ENCODE data around the gene CAPN10.

CAPN10 gene

DNA sequence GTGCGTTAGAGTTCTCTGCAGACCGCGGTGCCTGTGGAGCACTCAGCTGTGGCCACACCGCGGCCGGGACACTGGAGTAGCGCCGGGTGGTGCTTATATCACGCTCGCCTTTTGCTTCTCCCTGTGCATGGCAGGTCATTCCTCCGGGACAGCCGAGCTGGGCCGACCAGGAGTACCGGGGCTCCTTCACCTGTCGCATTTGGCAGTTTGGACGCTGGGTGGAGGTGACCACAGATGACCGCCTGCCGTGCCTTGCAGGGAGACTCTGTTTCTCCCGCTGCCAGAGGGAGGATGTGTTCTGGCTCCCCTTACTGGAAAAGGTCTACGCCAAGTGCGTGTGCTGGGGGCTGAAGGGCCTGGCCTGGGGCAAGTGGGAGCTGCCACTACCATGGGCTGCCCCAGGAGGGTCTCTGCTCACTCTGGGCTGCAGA is 4.2 kb downstream of the CAPN10 start:
- DNase-seq: peak; percentile 0

GRCh38 chr2:240591226-240591625 is 4.7 kb downstream of the CAPN10 start:
- no peak for DNase-seq

GRCh38 chr2:240591784-240592183 is 5.2 kb downstream of the CAPN10 start:
- peak; percentile 1 for DNase-seq

- DNase-seq: peak; percentile 1
These were observed 6.6 kb downstream of the CAPN10 start for GRCh38 chr2:240593026-240593702.

GRCh38 chr2:240593703-240594451 is 7.3 kb downstream of the CAPN10 start:
- peak; percentile 0 for DNase-seq

DNA sequence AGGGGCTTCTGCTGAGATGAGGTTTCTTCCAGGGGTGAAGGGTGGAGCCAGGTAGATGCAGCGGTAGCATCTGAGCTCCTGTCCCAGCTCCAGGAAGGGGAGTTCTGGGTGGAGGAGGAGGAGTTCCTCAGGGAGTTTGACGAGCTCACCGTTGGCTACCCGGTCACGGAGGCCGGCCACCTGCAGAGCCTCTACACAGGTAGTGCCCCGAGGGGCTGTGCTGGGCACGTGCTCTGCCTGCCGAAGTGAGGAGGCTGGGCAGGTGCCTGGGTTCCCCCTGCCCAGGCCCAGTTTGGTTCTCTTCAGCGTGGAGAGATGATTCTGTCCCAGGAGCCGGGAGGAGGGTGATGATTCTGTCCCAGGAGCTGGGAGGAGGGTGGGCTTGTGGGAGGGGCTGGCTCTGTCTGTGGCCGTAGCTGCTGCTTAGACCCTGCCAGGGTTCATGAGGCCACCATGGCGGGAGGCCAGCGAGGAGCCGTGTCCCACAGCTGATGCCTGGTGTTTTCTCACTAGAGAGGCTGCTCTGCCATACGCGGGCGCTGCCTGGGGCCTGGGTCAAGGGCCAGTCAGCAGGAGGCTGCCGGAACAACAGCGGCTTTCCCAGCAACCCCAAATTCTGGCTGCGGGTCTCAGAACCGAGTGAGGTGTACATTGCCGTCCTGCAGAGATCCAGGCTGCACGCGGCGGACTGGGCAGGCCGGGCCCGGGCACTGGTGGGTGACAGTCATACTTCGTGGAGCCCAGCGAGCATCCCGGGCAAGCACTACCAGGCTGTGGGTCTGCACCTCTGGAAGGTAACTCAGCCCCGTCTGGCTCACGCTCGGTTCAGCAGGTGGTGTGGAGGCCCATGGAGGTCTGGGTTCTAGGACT is 8.2 kb downstream of the CAPN10 start:
- DNase-seq: peak; percentile 0

DNA sequence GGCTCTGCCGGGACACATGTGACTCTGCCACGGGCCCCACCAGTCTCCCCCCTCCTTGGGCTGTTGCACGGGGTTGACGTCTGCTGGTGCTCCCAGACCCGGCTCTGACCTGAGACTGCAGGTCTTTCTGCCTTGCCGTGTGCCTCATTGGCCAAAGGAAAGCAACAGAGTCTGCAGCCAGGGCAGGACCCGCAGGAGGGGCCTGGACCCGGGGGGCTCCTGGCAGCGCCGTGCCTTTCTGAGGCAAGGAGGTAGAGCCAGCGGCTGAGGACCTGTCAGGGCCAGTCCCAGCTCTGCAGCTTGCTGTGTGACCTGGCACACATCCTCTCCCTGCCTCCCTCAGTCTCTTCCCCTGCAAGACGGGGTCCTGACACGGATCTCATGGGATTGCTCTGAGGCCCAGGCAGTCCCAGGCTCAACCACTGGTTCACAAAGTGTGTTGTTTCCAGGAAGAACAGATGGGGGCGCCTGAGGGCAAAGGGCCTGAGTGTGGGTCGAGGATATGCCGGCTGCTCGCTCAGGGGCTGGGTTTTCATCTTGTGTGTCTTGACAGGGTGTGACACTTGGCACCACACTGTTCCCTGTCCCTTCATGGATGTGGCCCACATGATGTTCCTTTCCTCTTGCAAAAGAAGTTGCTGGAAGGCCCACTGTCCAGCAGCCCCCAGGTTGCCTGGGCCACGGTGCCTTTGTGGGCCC is 9.0 kb downstream of the CAPN10 start:
- DNase-seq: peak; percentile 26

DNA sequence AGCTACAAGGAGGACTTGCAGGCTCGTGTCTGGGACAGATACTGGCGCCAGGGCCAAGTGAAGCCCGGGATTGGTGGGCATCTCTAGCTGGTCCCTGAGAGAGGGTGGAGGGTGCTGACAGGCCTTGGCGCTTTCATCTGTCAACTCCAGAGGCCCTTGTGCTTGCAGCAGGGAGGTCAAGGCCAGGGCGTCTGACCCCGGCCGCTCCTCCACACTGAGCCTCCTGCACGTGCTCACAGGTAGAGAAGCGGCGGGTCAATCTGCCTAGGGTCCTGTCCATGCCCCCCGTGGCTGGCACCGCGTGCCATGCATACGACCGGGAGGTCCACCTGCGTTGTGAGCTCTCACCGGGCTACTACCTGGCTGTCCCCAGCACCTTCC is 9.5 kb downstream of the CAPN10 start:
- DNase-seq: peak; percentile 1

DNA sequence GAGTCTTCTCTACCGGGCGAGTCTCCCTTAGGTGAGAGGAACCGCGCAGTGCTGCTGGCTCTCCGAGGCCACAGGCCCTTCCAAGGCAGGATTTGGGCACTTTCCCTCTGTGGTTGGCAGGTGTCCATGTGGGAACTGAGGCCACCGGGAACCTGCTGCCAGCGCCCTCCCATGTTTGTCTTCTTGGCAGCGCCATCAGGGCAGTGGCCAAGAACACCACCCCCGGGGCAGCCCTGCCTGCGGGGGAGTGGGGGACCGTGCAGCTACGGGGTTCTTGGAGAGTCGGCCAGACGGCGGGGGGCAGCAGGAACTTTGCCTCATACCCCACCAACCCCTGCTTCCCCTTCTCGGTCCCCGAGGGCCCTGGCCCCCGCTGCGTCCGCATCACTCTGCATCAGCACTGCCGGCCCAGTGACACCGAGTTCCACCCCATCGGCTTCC is 10.0 kb downstream of the CAPN10 start:
- peak; percentile 0 for DNase-seq

DNA sequence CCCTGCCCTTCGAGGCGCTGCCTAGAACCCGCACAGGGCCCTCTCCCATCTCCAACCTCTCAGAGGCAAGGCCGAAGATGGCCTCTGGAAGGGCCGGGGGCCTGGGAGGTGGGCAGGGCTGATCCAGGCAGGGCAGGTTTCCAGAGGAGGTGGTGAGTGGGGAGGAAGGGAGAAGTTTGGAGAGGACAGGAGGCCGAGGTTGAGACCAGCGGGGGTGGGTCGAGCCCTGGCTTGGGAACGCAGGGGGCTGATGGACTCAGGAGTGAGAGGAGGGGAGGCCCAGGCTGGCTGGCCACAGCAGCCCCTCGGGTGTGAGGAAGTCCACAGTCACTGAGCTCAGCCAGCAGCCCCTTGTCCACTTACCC is 10.5 kb downstream of the CAPN10 start:
- DNase-seq: peak; percentile 1

GRCh38 chr2:240597419-240598181 is 11.1 kb downstream of the CAPN10 start:
- peak; percentile 0 for DNase-seq

DNA sequence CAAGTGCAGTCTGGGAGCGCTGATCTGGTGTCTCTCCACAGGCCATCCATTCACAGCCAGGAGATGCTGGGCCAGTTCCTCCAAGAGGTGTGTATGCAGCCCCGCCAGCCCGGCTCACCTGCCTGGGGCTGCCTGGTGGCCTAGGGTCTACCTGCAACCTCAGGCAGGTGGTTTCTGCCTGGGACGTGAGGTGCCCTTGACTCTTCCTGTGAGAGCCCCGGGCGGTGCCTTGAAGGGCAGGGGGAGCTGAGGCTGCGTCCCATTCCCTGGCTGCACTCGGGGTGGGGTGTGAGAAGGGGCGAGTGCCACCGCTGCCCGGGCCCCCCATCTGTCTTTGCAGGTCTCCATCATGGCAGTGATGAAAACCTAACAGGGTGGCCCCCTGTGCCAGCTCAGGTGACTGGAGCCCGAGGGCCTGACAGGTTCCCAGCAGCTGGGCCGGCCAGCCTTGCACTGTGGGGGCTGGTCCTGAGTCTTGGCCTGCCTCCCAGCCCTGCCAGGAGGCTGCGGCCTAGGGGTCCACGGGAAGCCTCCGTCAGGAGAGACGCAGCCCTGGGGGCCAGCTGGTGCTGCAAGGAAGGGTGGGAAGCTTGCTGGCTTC is 11.9 kb downstream of the CAPN10 start:
- DNase-seq: peak; percentile 0

GRCh38 chr2:240599141-240599583 is 12.6 kb downstream of the CAPN10 start:
- DNase-seq: no peak

GRCh38 chr2:240600451-240600961 is 14.0 kb downstream of the CAPN10 start:
- peak; percentile 1 for DNase-seq

DNA sequence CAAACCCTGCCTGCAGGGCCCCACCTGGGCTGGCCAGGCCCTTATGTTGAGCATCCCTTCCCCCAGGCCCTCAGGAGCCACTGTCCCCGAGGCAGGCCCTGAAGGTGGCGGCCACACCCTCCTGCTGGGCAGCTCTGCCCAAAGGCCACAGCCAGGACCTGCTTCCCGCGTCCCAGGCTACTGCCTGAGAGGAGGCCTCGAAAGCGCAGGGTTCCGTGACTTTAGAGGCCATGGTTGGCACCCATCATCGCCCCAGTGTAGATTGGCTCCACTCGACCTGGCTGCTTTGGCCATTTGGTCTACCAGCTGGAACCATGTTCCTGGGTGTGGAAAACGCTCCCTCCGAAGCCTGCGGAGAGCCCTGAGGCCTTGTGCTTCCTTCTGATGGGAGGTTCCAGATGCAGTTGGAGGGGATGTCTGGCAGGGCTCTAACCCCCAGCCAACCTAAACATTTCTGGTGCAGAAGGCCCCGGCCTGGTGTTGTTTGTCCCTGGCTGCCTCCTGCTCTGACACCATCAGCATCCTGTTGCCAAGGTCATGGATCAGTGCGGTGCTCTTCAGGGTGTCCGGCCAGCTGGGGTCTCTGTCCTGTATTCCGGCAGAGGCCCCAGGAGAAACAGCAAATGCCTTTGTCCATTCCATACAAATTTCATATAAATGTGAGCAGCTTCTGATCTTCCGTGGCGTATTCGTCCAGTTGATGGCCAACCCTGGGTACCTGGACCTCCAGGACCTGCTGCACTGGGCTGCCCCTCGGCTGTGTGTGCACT is 14.7 kb downstream of the CAPN10 start:
- peak; percentile 1 for DNase-seq

DNA sequence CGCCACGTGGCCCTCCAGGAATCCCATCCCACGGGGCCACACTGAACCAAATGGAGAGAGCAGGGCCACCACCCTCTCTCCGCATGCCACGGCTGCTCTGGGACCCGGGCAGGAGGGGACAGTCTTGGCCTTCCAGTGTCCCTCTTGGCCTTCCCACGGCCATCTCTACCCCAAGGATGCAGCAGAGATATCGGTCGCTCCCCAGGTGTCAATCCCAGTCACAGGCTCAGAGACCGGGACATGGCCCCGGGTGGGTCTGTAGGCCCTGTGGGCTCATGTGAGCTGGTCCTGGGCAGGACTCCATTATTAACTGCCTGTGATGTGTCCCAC is 15.3 kb downstream of the CAPN10 start:
- DNase-seq: no peak

GRCh38 chr2:240602266-240603050 is 15.9 kb downstream of the CAPN10 start:
- DNase-seq: no peak

DNA sequence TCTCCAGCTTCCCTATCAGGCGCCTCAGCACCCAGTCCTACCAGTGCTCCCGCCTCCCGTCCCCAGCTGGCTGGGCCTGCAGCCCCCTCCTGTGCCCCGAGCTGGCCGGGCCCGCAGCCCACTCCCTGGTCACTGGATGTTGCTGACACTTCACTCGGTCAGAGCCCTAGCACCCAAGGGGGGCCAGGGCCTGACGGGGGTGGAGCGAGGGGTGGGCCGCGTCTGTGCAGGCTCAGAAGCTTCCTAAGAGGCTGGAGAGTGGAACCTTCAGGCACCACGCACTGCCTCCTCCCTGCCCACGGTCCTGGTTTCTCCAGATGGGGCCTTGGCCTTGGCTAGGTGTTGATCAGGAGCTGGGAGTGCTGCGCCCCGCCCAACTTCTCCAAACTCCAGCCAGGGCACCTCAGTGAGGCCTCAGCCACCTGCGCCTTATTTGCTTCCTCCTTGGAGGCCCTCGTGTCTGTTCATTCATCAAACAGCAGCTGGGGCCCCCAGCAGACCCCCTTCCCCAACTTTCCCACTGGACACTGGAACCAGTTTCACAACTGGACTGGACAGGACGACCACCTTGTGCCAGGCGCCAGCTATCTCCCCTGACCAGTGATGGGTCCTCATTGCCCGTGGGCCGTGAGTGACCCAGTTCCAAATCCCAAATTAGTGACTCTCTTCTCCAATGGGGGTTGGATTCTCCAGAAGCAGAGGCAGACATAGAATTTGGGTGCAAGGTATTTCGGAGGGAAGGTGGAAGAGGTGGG is 16.7 kb downstream of the CAPN10 start:
- peak; percentile 0 for DNase-seq

GRCh38 chr2:240603846-240604245 is 17.3 kb downstream of the CAPN10 start:
- DNase-seq: no peak

Data from stimulated activated CD4-positive, alpha-beta T cell treated with anti-CD3 and anti-CD28 coated beads, Interleukin-4, amount 100 ng/mL, for 1 hour (primary cell).